Measurements from ENCODE around the gene BCAS4. TPM values are rescaled to one million over a fixed set of nuclear protein-coding genes. Genes with fewer than 3 reads are reported as not detected.
A peak's percentile ranks its signal among the peaks of the same experiment; 100 is the strongest.

The BCAS4 gene
- total RNA-seq, 1 donor from 2014 or later, result 9.0 TPM

GRCh38 chr20:50821994-50822393 lies 27.1 kb downstream of the BCAS4 start:
- DNase-seq (ENCODE audit: low read depth, low spot score), result no peak
- no peak overlapping the region for H3K4me3 Mint-ChIP-seq
- H3K27me3 Mint-ChIP-seq (ENCODE audit: low read depth), result no peaks in the 10 kb centered on the region
- TF ChIP-seq, protein P1, sequence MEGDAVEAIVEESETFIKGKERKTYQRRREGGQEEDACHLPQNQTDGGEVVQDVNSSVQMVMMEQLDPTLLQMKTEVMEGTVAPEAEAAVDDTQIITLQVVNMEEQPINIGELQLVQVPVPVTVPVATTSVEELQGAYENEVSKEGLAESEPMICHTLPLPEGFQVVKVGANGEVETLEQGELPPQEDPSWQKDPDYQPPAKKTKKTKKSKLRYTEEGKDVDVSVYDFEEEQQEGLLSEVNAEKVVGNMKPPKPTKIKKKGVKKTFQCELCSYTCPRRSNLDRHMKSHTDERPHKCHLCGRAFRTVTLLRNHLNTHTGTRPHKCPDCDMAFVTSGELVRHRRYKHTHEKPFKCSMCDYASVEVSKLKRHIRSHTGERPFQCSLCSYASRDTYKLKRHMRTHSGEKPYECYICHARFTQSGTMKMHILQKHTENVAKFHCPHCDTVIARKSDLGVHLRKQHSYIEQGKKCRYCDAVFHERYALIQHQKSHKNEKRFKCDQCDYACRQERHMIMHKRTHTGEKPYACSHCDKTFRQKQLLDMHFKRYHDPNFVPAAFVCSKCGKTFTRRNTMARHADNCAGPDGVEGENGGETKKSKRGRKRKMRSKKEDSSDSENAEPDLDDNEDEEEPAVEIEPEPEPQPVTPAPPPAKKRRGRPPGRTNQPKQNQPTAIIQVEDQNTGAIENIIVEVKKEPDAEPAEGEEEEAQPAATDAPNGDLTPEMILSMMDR (conservative IDR thresholded peaks at IDR 0.05), result no peak
- peaks cover 5% of the 10 kb centered on the region for H3K36me3 Mint-ChIP-seq (ENCODE audit: low read depth)
- H3K27ac Mint-ChIP-seq (ENCODE audit: unreplicated experiment), result peak overlapping the region; percentile 9
- peaks cover 16% of the 10 kb centered on the region for H3K4me1 Mint-ChIP-seq
- H3K9me3 Mint-ChIP-seq, result peaks cover 4% of the 10 kb centered on the region

GRCh38 chr20:50823319-50823718 lies 28.5 kb downstream of the BCAS4 start:
- H3K4me1 Mint-ChIP-seq, result peaks cover 9% of the 10 kb centered on the region
- H3K4me3 Mint-ChIP-seq, result no peak overlapping the region
- peaks cover 5% of the 10 kb centered on the region for H3K36me3 Mint-ChIP-seq (ENCODE audit: low read depth)
- DNase-seq (ENCODE audit: low read depth, low spot score), result no peak
- H3K27ac Mint-ChIP-seq (ENCODE audit: unreplicated experiment), result no peak overlapping the region
- TF ChIP-seq, protein P1 (conservative IDR thresholded peaks at IDR 0.05), result no peak
- H3K27me3 Mint-ChIP-seq (ENCODE audit: low read depth), result no peaks in the 10 kb centered on the region
- H3K9me3 Mint-ChIP-seq, result peaks cover 3% of the 10 kb centered on the region

- TF ChIP-seq, protein P1 (conservative IDR thresholded peaks at IDR 0.05), result no peak
- Mint-ChIP-seq H3K27me3 (ENCODE audit: low read depth) (no peaks in the 10 kb centered on the region), H3K4me1 (peaks cover 4% of the 10 kb centered on the region), H3K27ac (ENCODE audit: unreplicated experiment) (no peak overlapping the region), H3K9me3 (no peaks in the 10 kb centered on the region), H3K4me3 (no peak overlapping the region), H3K36me3 (ENCODE audit: low read depth) (peaks cover 3% of the 10 kb centered on the region)
- no peak for DNase-seq (ENCODE audit: low read depth, low spot score)
These were observed 29.3 kb downstream of the BCAS4 start for GRCh38 chr20:50824137-50824536.

DNA sequence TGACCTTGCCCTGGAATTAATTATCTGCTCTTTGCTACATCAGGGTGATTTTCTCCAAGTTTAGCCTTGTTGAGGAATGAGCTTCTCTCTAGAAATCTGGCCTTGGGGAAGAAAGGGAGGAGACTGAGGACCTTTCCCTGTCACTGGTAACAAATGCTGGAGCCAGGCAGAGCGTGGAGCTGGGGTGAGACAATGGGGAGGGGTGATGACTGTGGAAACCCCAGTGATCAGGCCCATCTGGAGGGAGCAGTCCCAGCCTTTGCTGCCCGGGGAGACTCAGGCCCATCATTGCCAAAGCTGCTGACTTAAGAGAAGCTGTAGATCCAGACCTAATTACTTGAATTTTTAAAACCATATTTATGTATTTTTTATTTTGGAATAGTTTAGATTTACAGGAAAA lies 31.3 kb downstream of the BCAS4 start:
- Mint-ChIP-seq H3K9me3 (no peaks in the 10 kb centered on the region), H3K36me3 (ENCODE audit: low read depth) (no peaks in the 10 kb centered on the region), H3K4me3 (no peak overlapping the region), H3K27ac (ENCODE audit: unreplicated experiment) (peak overlapping the region; percentile 10), H3K27me3 (ENCODE audit: low read depth) (no peaks in the 10 kb centered on the region), H3K4me1 (peaks cover 4% of the 10 kb centered on the region)
- no peak for DNase-seq (ENCODE audit: low read depth, low spot score)
- TF ChIP-seq, protein P1 (conservative IDR thresholded peaks at IDR 0.05), result no peak

DNA sequence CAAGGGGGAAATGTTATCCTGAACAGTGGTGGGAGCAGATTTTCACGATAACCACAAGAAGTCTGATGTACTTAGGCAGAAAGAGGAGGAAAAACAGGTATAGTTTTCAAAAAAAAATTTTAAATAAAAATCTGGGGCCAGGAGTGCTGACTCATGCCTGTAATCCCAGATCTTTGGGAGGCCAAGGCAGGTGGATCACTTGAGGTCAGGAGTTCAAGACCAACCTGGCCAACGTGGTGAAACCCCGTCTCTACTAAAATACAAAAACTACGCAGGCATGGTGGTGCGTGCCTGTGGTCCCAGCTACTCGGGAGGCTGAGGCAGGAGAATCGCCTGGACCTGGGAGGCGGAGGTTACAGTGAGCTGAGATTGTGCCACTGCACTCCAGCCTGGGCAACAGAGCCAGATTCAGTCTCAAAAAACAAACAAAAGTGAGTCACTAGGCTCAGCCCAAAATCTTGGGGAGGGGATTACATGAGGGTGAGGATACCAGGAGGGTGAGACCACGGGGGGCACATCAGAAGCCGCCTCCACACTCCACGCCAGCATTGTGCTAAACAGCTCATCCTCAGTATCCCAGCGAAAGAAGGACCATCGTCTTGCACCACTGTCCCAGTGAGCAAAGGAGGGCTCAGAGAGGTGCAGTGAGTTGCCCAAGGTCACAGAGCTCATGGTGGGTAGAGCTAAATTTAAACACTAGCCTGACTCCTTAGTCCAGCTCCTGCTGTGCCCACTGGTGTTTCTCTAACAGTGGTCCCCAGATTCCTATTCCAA lies 33.7 kb downstream of the BCAS4 start:
- no peak for DNase-seq (ENCODE audit: low read depth, low spot score)
- Mint-ChIP-seq H3K4me3 (no peak overlapping the region), H3K36me3 (ENCODE audit: low read depth) (peaks cover 4% of the 10 kb centered on the region), H3K27me3 (ENCODE audit: low read depth) (no peaks in the 10 kb centered on the region), H3K4me1 (peaks cover 4% of the 10 kb centered on the region), H3K9me3 (no peaks in the 10 kb centered on the region), H3K27ac (ENCODE audit: unreplicated experiment) (no peak overlapping the region)
- TF ChIP-seq, protein P1 (conservative IDR thresholded peaks at IDR 0.05), result no peak

Measured in neural crest cell (in vitro differentiated cells).